K562 (cell line): ENCODE data around the gene F12. TPM values are rescaled to one million over a fixed set of nuclear protein-coding genes. Genes with fewer than 3 reads are reported as not detected.

ENCODE experiments used
- CBX8 ChIP-seq: fragments of 200-600 bp; sonication (generic); IDR thresholded peaks from 2 replicates; pipeline ENCODE4 v1.6.1; 2012; ENCODE audit warnings: borderline replicate concordance, mixed run types, low read depth, mild to moderate bottlenecking, moderate library complexity, mixed read lengths, low read length, control low read depth, inconsistent platforms; ENCODE audit not compliant: poor library complexity, severe bottlenecking; ENCODE audit errors: extremely low read depth
- CHD2 ChIP-seq: IDR thresholded peaks from 2 replicates; pipeline ENCODE4 v1.6.1; 2011; ENCODE audit warnings: low read depth, low read length
- HNRNPH1 ChIP-seq: fragments of 200-400 bp; formaldehyde crosslinking; optimal IDR thresholded peaks from 2 replicates; pipeline ENCODE3; 2017; ENCODE audit warnings: low read depth, mild to moderate bottlenecking, low read length, moderate library complexity
- HSF4 ChIP-seq: fragments of 250-450 bp; sonication (Bioruptor Pico); IDR thresholded peaks from 2 replicates; pipeline ENCODE4 v2.1.2; 2022; ENCODE audit warnings: mild to moderate bottlenecking, moderate library complexity, borderline replicate concordance
- KAT7 ChIP-seq: sonication (generic); formaldehyde crosslinking; IDR thresholded peaks from 2 replicates; pipeline ENCODE4 v1.8.0; 2022; ENCODE audit warnings: missing genetic modification reagents, mild to moderate bottlenecking, borderline replicate concordance
- KHSRP ChIP-seq: fragments of 450-650 bp; IDR thresholded peaks from 2 replicates; pipeline ENCODE4 v1.6.1; 2017
- MAX ChIP-seq: sonication (generic); formaldehyde crosslinking; IDR thresholded peaks from 2 replicates; pipeline ENCODE4 v1.9.0; 2022; ENCODE audit warnings: mild to moderate bottlenecking, missing genetic modification reagents
- MTA1 ChIP-seq: fragments of 450-650 bp; IDR thresholded peaks from 2 replicates; pipeline ENCODE4 v1.6.1; 2017; ENCODE audit warnings: borderline replicate concordance
- MTA3 ChIP-seq: fragments of 450-650 bp; formaldehyde crosslinking; IDR thresholded peaks from 2 replicates; pipeline ENCODE4 v1.6.1; 2017; ENCODE audit warnings: mild to moderate bottlenecking, borderline replicate concordance
- NFXL1 ChIP-seq: fragments of 450-650 bp; formaldehyde crosslinking; IDR thresholded peaks from 2 replicates; pipeline ENCODE4 v1.4.0; 2021; ENCODE audit warnings: mild to moderate bottlenecking
- NR0B1 ChIP-seq: fragments of 450-650 bp; IDR thresholded peaks from one replicate; pipeline ENCODE4 v1.6.1; 2018; ENCODE audit warnings: mild to moderate bottlenecking, moderate library complexity; ENCODE audit not compliant: partially characterized antibody
- RFX1 ChIP-seq: fragments of 450-650 bp; IDR thresholded peaks from 2 replicates; pipeline ENCODE4 v1.6.1; 2016; ENCODE audit warnings: mild to moderate bottlenecking, moderate library complexity
- SP1 ChIP-seq: sonication (generic); formaldehyde crosslinking; IDR thresholded peaks from 2 replicates; pipeline ENCODE4 v1.8.1; 2022; ENCODE audit warnings: mild to moderate bottlenecking, missing genetic modification reagents
- SRSF1 ChIP-seq: fragments of 200-400 bp; formaldehyde crosslinking; IDR thresholded peaks from 2 replicates; pipeline ENCODE4 v1.6.1; 2017; ENCODE audit warnings: mild to moderate bottlenecking, low read depth, low read length, moderate library complexity
- ZNF609 ChIP-seq: sonication (generic); formaldehyde crosslinking; IDR thresholded peaks from 2 replicates; pipeline ENCODE4 v1.8.1; 2023; ENCODE audit warnings: missing genetic modification reagents, mild to moderate bottlenecking, borderline replicate concordance
- ZNF644 ChIP-seq: fragments of 200-800 bp; sonication (Bioruptor generic); IDR thresholded peaks from 2 replicates; pipeline ENCODE4 v1.6.1; 2016; ENCODE audit warnings: low read depth, missing genetic modification characterization, missing compliant biosample characterization
- polyA plus RNA-seq, 8 experiments: library from polyadenylated mRNA; depleted of rRNA in 4 of 8; stranded (reverse) in 5 of 8; unstranded in 3 of 8; fragments of >200 nt; fragmentation: Nextera tagmentation in 2 of 8; fragmentation: Illumina TruSeq in 1 of 8; extraction: Ambion mirVana in 2 of 8; extraction: Trizol in 1 of 8; gene quantifications; 2 replicates each; pipeline versions ENCODE4 v1.2.1 to v1.2.3, GENCODE V29; 2011 to 2014; ENCODE audit warnings: inconsistent platforms in 1 of 8, missing spikeins in 1 of 8
- total RNA-seq, 7 experiments: library from RNA; depleted of rRNA in 6 of 7; stranded (reverse); fragments of >200 nt in 6 of 7; fragmentation: Illumina TruSeq in 2 of 7; extraction: Trizol in 2 of 7; gene quantifications; 2 replicates each; pipeline versions ENCODE4 v1.2.1 to v1.2.3, GENCODE V29; 2011 to 2021; ENCODE audit warnings: low replicate concordance in 1 of 7

Gene F12
- total and polyA plus RNA-seq, 9 of the 15 experiments (the other 6 are each of a cell fraction or from before 2014, with no cell fraction given) = 0.59 to 18.3 (median 3.6) TPM

GRCh38 chr5:177455661-177456590 is 46.6 kb upstream of the F12 start (continued):
- TF ChIP-seq HSF4 (CRISPR knock-in tag) (no peak), CBX8 (no peak), ZNF609 (no peak), MTA1 (no peak), CHD2 (0 out of 2 replicates have a peak, but pooled peaks have one; percentile 9), RFX1 (no peak), SRSF1 (no peak), MAX (CRISPR knock-in tag) (no peak), HNRNPH1 (no peak), KAT7 (peak; percentile 77; the same call in 1 of the 2 replicates), NFXL1 (CRISPR knock-in tag) (no peak), SP1 (CRISPR knock-in tag) (peak; percentile 54; the same call in 1 of the 2 replicates), KHSRP (no peak), NR0B1 (no peak), MTA3 (no peak), ZNF644 (tag) (no peak)
